Stimulated activated naive CD8-positive, alpha-beta T cell treated with anti-CD3 and anti-CD28 coated beads, Interleukin-15, Interleukin-2, amounts not matched to agents 100 ng/mL and 50 ng/mL, for 24 hours (primary cell): ENCODE data around the gene TRPM5.

Source experiments
- H3K27ac Mint-ChIP-seq: one replicate; pipeline ENCODE4 v1.8.0; 2021; ENCODE audit warnings: mild to moderate bottlenecking, mixed read lengths
- H3K27me3 Mint-ChIP-seq: one replicate; pipeline ENCODE4 v1.8.0; 2021; ENCODE audit warnings: mixed read lengths
- H3K36me3 Mint-ChIP-seq: one replicate; pipeline ENCODE4 v1.8.0; 2021; ENCODE audit warnings: low read depth, mixed read lengths
- H3K4me1 Mint-ChIP-seq: one replicate; pipeline ENCODE4 v1.8.0; 2021; ENCODE audit warnings: low read depth, mixed read lengths
- H3K4me3 Mint-ChIP-seq: one replicate; pipeline ENCODE4 v1.8.0; 2021; ENCODE audit warnings: mild to moderate bottlenecking, mixed read lengths
- H3K9me3 Mint-ChIP-seq: one replicate; pipeline ENCODE4 v1.8.0; 2021; ENCODE audit warnings: mixed read lengths

The TRPM5 gene

GRCh38 chr11:2415601-2416380 lies 28.5 kb downstream of the TRPM5 start:
- H3K4me3 Mint-ChIP-seq = no peak overlapping the region
- H3K4me1 Mint-ChIP-seq = peaks cover 3% of the 10 kb centered on the region
- no peaks in the 10 kb centered on the region for H3K27me3 Mint-ChIP-seq
- H3K27ac Mint-ChIP-seq = no peak overlapping the region
- H3K9me3 Mint-ChIP-seq = no peaks in the 10 kb centered on the region
- H3K36me3 Mint-ChIP-seq = no peaks in the 10 kb centered on the region

DNA sequence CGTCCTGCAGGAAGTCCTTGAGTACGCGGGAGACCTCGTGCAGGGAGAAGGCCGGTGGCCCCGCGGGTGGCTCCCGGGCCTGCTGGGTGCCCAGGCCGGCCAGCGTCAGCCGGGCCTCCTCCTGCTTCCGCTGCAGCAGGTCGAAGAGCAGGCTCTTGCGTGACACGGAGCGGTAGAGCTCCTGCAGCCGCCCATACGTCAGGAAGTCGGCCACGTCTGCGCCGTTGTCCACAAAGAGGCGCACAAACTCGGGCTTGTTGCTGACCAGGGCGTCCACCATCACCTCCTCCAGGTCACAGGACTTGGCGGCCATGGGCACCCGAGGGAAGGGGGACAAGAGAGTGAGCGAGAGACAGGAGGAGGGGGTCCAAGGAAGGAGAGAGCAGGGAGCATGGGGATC lies 29.1 kb downstream of the TRPM5 start:
- Mint-ChIP-seq H3K27me3 (no peaks in the 10 kb centered on the region), H3K4me1 (peaks cover 3% of the 10 kb centered on the region), H3K9me3 (no peaks in the 10 kb centered on the region), H3K27ac (no peak overlapping the region), H3K36me3 (no peaks in the 10 kb centered on the region), H3K4me3 (no peak overlapping the region)

GRCh38 chr11:2414616-2415015 lies 29.7 kb downstream of the TRPM5 start:
- H3K4me3 Mint-ChIP-seq = no peak overlapping the region
- H3K27ac Mint-ChIP-seq = no peak overlapping the region

GRCh38 chr11:2413742-2414579 lies 30.4 kb downstream of the TRPM5 start:
- Mint-ChIP-seq H3K4me1 (no peaks in the 10 kb centered on the region), H3K9me3 (no peaks in the 10 kb centered on the region), H3K27me3 (no peaks in the 10 kb centered on the region), H3K36me3 (no peaks in the 10 kb centered on the region), H3K4me3 (no peak overlapping the region), H3K27ac (no peak overlapping the region)

More at GRCh38 chr11:2414616-2415015, 29.7 kb downstream of the TRPM5 start:
- peaks cover under 1% of the 10 kb centered on the region for H3K4me1 Mint-ChIP-seq
- no peaks in the 10 kb centered on the region for H3K36me3 Mint-ChIP-seq
- no peaks in the 10 kb centered on the region for H3K9me3 Mint-ChIP-seq
- H3K27me3 Mint-ChIP-seq = no peaks in the 10 kb centered on the region

- Mint-ChIP-seq H3K9me3 (no peaks in the 10 kb centered on the region), H3K4me1 (no peaks in the 10 kb centered on the region), H3K27me3 (no peaks in the 10 kb centered on the region), H3K4me3 (no peak overlapping the region), H3K27ac (no peak overlapping the region), H3K36me3 (no peaks in the 10 kb centered on the region)
These were observed 32.0 kb downstream of the TRPM5 start for GRCh38 chr11:2412323-2412722.

GRCh38 chr11:2411446-2412305 lies 32.6 kb downstream of the TRPM5 start:
- no peaks in the 10 kb centered on the region for H3K4me1 Mint-ChIP-seq
- no peaks in the 10 kb centered on the region for H3K36me3 Mint-ChIP-seq
- no peaks in the 10 kb centered on the region for H3K27me3 Mint-ChIP-seq
- H3K4me3 Mint-ChIP-seq = no peak overlapping the region
- H3K9me3 Mint-ChIP-seq = no peaks in the 10 kb centered on the region
- no peak overlapping the region for H3K27ac Mint-ChIP-seq

- Mint-ChIP-seq H3K27ac (no peak overlapping the region), H3K4me3 (no peak overlapping the region), H3K27me3 (no peaks in the 10 kb centered on the region), H3K36me3 (no peaks in the 10 kb centered on the region), H3K9me3 (no peaks in the 10 kb centered on the region), H3K4me1 (no peaks in the 10 kb centered on the region)
These were observed 33.7 kb downstream of the TRPM5 start for GRCh38 chr11:2410616-2411015.

DNA sequence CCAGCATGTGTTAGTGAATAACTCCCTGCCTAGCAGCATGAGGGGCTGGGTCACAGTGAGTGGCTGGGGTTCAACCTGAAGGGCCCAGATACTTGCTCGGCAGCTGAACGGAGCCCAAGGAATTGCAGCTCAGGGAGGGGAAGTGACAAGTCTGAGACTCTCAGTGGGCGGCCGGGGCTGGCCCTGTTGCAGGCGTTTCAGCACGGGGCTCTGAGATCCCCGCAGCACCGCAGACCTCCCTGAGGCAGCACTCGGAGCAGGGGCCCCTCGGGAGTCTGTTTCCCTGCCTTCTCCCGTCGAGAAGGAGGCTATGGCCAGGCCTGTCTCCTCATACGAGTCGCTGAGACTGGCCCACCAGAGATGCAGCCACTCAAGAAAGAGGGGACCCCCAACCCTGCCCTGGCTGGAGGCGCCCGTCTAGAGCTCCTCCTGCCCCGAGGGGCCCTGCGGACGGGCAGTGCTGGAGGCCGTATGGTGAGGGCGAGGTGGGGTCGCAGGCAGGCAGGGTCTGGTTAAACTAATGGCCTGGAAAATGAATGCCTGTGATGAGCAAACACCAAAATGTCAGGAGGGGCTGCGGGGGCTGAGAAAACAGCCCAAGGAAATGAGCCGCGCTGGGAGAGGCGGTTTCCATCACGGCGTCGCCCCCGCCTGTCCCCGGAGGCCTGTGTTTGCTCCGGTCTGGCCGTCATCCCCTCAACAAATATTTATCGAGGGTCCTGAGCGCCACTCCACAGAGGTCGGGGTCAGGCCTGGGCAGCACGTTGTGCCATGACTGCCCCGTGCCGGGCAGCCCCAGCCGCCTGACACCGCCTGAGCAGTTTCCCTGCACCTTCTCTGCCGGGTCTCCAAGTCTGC lies 34.5 kb downstream of the TRPM5 start:
- H3K4me3 Mint-ChIP-seq = no peak overlapping the region
- no peaks in the 10 kb centered on the region for H3K9me3 Mint-ChIP-seq
- no peaks in the 10 kb centered on the region for H3K4me1 Mint-ChIP-seq
- no peaks in the 10 kb centered on the region for H3K36me3 Mint-ChIP-seq
- no peaks in the 10 kb centered on the region for H3K27me3 Mint-ChIP-seq
- no peak overlapping the region for H3K27ac Mint-ChIP-seq

GRCh38 chr11:2409126-2409525 lies 35.2 kb downstream of the TRPM5 start:
- H3K4me1 Mint-ChIP-seq = no peaks in the 10 kb centered on the region
- no peak overlapping the region for H3K4me3 Mint-ChIP-seq
- H3K27me3 Mint-ChIP-seq = no peaks in the 10 kb centered on the region

GRCh38 chr11:2408671-2409070 lies 35.6 kb downstream of the TRPM5 start:
- no peak overlapping the region for H3K27ac Mint-ChIP-seq
- no peaks in the 10 kb centered on the region for H3K4me1 Mint-ChIP-seq
- no peaks in the 10 kb centered on the region for H3K36me3 Mint-ChIP-seq
- H3K4me3 Mint-ChIP-seq = no peak overlapping the region
- H3K27me3 Mint-ChIP-seq = no peaks in the 10 kb centered on the region
- no peaks in the 10 kb centered on the region for H3K9me3 Mint-ChIP-seq

More at GRCh38 chr11:2409126-2409525, 35.2 kb downstream of the TRPM5 start:
- no peak overlapping the region for H3K27ac Mint-ChIP-seq
- no peaks in the 10 kb centered on the region for H3K36me3 Mint-ChIP-seq
- no peaks in the 10 kb centered on the region for H3K9me3 Mint-ChIP-seq

DNA sequence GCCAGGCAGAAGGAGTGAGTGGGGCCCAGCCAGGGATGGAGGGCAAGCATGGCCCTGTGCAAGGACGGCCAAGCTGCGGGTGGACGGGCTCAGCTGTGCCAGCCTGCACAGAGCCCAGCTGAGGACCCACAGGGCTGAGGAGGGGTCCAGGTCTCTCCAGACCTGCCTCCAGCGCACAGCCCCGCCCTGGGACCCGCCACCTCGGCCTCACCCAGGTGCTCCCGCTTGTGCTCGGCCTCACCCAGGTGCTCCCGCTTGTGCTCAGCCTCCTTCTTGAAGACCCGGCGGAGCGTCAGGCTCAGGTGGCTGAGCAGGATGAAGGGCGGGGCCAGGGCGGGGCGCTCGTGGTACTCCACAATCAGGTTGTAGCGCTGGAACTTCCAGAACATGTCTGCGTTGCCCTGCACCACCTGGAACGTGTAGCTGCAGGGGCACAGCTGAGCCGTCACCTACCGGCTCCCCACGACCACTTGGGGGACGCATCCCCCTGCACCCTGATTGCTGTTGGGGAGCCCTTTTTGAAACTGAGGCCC lies 37.4 kb downstream of the TRPM5 start:
- Mint-ChIP-seq H3K36me3 (peaks cover 4% of the 10 kb centered on the region), H3K27ac (no peak overlapping the region), H3K27me3 (no peaks in the 10 kb centered on the region), H3K4me3 (no peak overlapping the region), H3K9me3 (no peaks in the 10 kb centered on the region), H3K4me1 (no peaks in the 10 kb centered on the region)

GRCh38 chr11:2406451-2406850 lies 37.9 kb downstream of the TRPM5 start:
- Mint-ChIP-seq H3K9me3 (no peaks in the 10 kb centered on the region), H3K4me1 (peaks cover under 1% of the 10 kb centered on the region), H3K4me3 (no peak overlapping the region), H3K27ac (no peak overlapping the region), H3K36me3 (peaks cover 4% of the 10 kb centered on the region), H3K27me3 (no peaks in the 10 kb centered on the region)

- H3K36me3 Mint-ChIP-seq = peaks cover 4% of the 10 kb centered on the region
- no peaks in the 10 kb centered on the region for H3K9me3 Mint-ChIP-seq
- H3K27ac Mint-ChIP-seq = no peak overlapping the region
- peaks cover 4% of the 10 kb centered on the region for H3K4me1 Mint-ChIP-seq
- no peak overlapping the region for H3K4me3 Mint-ChIP-seq
- H3K27me3 Mint-ChIP-seq = no peaks in the 10 kb centered on the region
These were observed 39.5 kb downstream of the TRPM5 start for GRCh38 chr11:2404735-2405196.
